ENCODE data around the gene CBX1. TPM values are rescaled to one million over a fixed set of nuclear protein-coding genes. Genes with fewer than 3 reads are reported as not detected.

CBX1 gene
- total RNA-seq, 1 donor from 2014 or later: 69.3 TPM

- peak overlapping the region; percentile 100 for H3K27ac Mint-ChIP-seq (ENCODE audit: unreplicated experiment)
- peaks cover 85% of the 10 kb centered on the region for H3K79me2 ChIP-seq (ENCODE audit: insufficient read depth, low read length)
- DNase-seq (ENCODE audit: low read depth): no peak
- peak overlapping the region; percentile 99 for H3K4me3 Mint-ChIP-seq (ENCODE audit: unreplicated experiment)
- no peaks in the 10 kb centered on the region for H3K9me3 Mint-ChIP-seq (ENCODE audit: unreplicated experiment)
- H3K27ac ChIP-seq (ENCODE audit: low read depth, low read length): peak overlapping the region; percentile 78
- peaks cover 69% of the 10 kb centered on the region for H3K4me1 ChIP-seq (ENCODE audit: insufficient read depth, low read length)
- no peaks in the 10 kb centered on the region for H3K9me3 ChIP-seq (ENCODE audit: insufficient read depth, low read depth, low read length)
- peaks cover 5% of the 10 kb centered on the region for H3K36me3 ChIP-seq (ENCODE audit: insufficient read depth, low read length)
- H3K4me3 ChIP-seq (ENCODE audit: insufficient read depth, low read depth, low read length): peak overlapping the region; percentile 16
- H3K27me3 ChIP-seq (ENCODE audit: insufficient read depth, low read length): no peaks in the 10 kb centered on the region
- peaks cover 58% of the 10 kb centered on the region for H4K20me1 ChIP-seq (ENCODE audit: insufficient read depth, low read length)
- H3K36me3 Mint-ChIP-seq (ENCODE audit: low read depth, unreplicated experiment): peaks cover 16% of the 10 kb centered on the region
- H3K4me1 Mint-ChIP-seq (ENCODE audit: low read depth, unreplicated experiment): peaks cover 54% of the 10 kb centered on the region
- peak overlapping the region; percentile 95 for H3K9ac ChIP-seq (ENCODE audit: low read length)
- no peaks in the 10 kb centered on the region for H3K27me3 Mint-ChIP-seq (ENCODE audit: low read depth, unreplicated experiment)
- TF ChIP-seq EZH2 (IDR thresholded peaks at IDR 0.05; ENCODE audit: insufficient read depth, low read length): no peak
- no peak for TF ChIP-seq CTCF (IDR thresholded peaks at IDR 0.05; ENCODE audit: insufficient read depth, low read depth, low read length)
- FAIRE-seq: no peak
- peak overlapping the region; percentile 90 for H3K4me2 ChIP-seq (ENCODE audit: low read length)
- H2AFZ ChIP-seq (ENCODE audit: low read depth, low read length): no peak overlapping the region
Measured at GRCh38 chr17:48051283-48051682, 50.0 kb downstream of the CBX1 start.

GRCh38 chr17:48048384-48049126 lies 52.7 kb downstream of the CBX1 start:
- Histone ChIP-seq H3K36me3 (ENCODE audit: insufficient read depth, low read length) (peaks cover 5% of the 10 kb centered on the region), H4K20me1 (ENCODE audit: insufficient read depth, low read length) (peaks cover 30% of the 10 kb centered on the region), H3K4me3 (ENCODE audit: insufficient read depth, low read depth, low read length) (peak overlapping the region; percentile 94), H2AFZ (ENCODE audit: low read depth, low read length) (peak overlapping the region; percentile 76), H3K9ac (ENCODE audit: low read length) (peak overlapping the region; percentile 95), H3K79me2 (ENCODE audit: insufficient read depth, low read length) (peaks cover 59% of the 10 kb centered on the region), H3K4me2 (ENCODE audit: low read length) (peak overlapping the region; percentile 90), H3K27ac (ENCODE audit: low read depth, low read length) (peak overlapping the region; percentile 82), H3K4me1 (ENCODE audit: insufficient read depth, low read length) (peaks cover 52% of the 10 kb centered on the region), H3K27me3 (ENCODE audit: insufficient read depth, low read length) (no peaks in the 10 kb centered on the region), H3K9me3 (ENCODE audit: insufficient read depth, low read depth, low read length) (no peaks in the 10 kb centered on the region)
- no peak for FAIRE-seq
- no peaks in the 10 kb centered on the region for H3K27me3 Mint-ChIP-seq (ENCODE audit: low read depth, unreplicated experiment)
- peak; percentile 84 for DNase-seq (ENCODE audit: low read depth)
- H3K27ac Mint-ChIP-seq (ENCODE audit: unreplicated experiment): peak overlapping the region; percentile 100
- no peaks in the 10 kb centered on the region for H3K9me3 Mint-ChIP-seq (ENCODE audit: unreplicated experiment)
- peak overlapping the region; percentile 99 for H3K4me3 Mint-ChIP-seq (ENCODE audit: unreplicated experiment)
- peaks cover 52% of the 10 kb centered on the region for H3K4me1 Mint-ChIP-seq (ENCODE audit: low read depth, unreplicated experiment)
- no peak for TF ChIP-seq CTCF (IDR thresholded peaks at IDR 0.05; ENCODE audit: insufficient read depth, low read depth, low read length)
- no peak for TF ChIP-seq EZH2 (IDR thresholded peaks at IDR 0.05; ENCODE audit: insufficient read depth, low read length)
- peaks cover 7% of the 10 kb centered on the region for H3K36me3 Mint-ChIP-seq (ENCODE audit: low read depth, unreplicated experiment)
